HepG2 (cell line): ENCODE results near the gene KRT82. TPM values are rescaled to one million over a fixed set of nuclear protein-coding genes. Genes with fewer than 3 reads are reported as not detected.

Experiments
- ATAC-seq: fragments of 200-7000 bp; cut with Tn5 transposase; 3 replicates; pipeline ENCODE4 v1.9.1; 2020; ENCODE audit warnings: mild to moderate bottlenecking, moderate library complexity
- BruUV-seq: library from RNA; stranded (reverse); fragments of 400-500 nt; replicated peaks from 2 replicates; lab custom pipeline; 2021; lab: Mats Ljungman, UMichigan
- CTCF ChIA-PET: fragments of 300-600 bp; formaldehyde crosslinking; extraction: SDS; loops from one replicate; lab custom pipeline; 2021; ENCODE audit warnings: low total read pairs, inconsistent platforms, low intra/inter-chr PET ratio; lab: Yijun Ruan, JAX
- POLR2A ChIA-PET: fragments of 350-600 bp; sonication (Branson Sonifier 250); formaldehyde crosslinking; loops from one replicate; lab custom pipeline; 2020; ENCODE audit warnings: antibody characterized with exemption, inconsistent platforms; lab: Yijun Ruan, JAX
- DNase-seq: peaks from one replicate; pipeline ENCODE4 v3.0.0-alpha.2; 2015; ENCODE audit warnings: low spot score
- FAIRE-seq: peaks from 3 replicates; lab custom pipeline; 2011; peaks lifted over from hg19 to GRCh38; lab: Jason Lieb, UNC
- H2AFZ ChIP-seq: one replicate; pipeline ENCODE4 v1.6.1; 2011; ENCODE audit warnings: low read length, inconsistent platforms
- H3K27ac ChIP-seq: fragments of 300-600 bp; 3 replicates; pipeline ENCODE4 v1.8.0; 2011; ENCODE audit warnings: mixed run types, mild to moderate bottlenecking, mixed read lengths, low read length, inconsistent platforms; ENCODE audit not compliant: insufficient read depth; ENCODE audit errors: extremely low read length
- H3K27me3 ChIP-seq, 2 experiments: fragments of 200-600 bp in 1 of 2; 2 replicates in 1 of 2; 3 replicates in 1 of 2; pipeline versions ENCODE4 v1.6.0 to v1.8.0; 2011; ENCODE audit warnings: low read length in 2 of 2, mild to moderate bottlenecking in 2 of 2, moderate library complexity in 2 of 2, inconsistent platforms in 1 of 2; ENCODE audit not compliant: insufficient read depth in 2 of 2, control insufficient read depth in 1 of 2
- H3K36me3 ChIP-seq, 2 experiments: fragments of 200-600 bp in 1 of 2; replicated peaks in 1 of 2; 2 replicates in 1 of 2; 3 replicates in 1 of 2; pipeline versions ENCODE4 v1.5.1 to v1.8.0; 2011; ENCODE audit warnings: low read length in 2 of 2, inconsistent platforms in 1 of 2; ENCODE audit not compliant: insufficient read depth in 2 of 2, control insufficient read depth in 1 of 2
- H3K4me1 ChIP-seq: 2 replicates; pipeline ENCODE4 v1.5.1; 2012; ENCODE audit warnings: low read length, inconsistent platforms; ENCODE audit not compliant: insufficient read depth
- H3K4me2 ChIP-seq: 2 replicates; pipeline ENCODE4 v1.6.0; 2011; ENCODE audit warnings: low read depth, low read length, inconsistent platforms
- H3K4me3 ChIP-seq, 3 experiments: fragments of 200-600 bp in 1 of 3; sonication (generic), shearing (Covaris generic) in 1 of 3; replicated peaks in 1 of 3; 2 replicates each; pipeline ENCODE4 v1.5.1; 2011 to 2016; ENCODE audit warnings: low read length in 3 of 3, inconsistent platforms in 2 of 3, low read depth in 2 of 3, mild to moderate bottlenecking in 2 of 3, control low read depth in 1 of 3, mixed read lengths in 1 of 3; ENCODE audit not compliant: insufficient read depth in 1 of 3
- H3K79me2 ChIP-seq: one replicate; pipeline ENCODE4 v1.6.1; 2011; ENCODE audit warnings: low read length, inconsistent platforms; ENCODE audit not compliant: insufficient read depth
- H3K9ac ChIP-seq: 2 replicates; pipeline ENCODE4 v1.6.0; 2011; ENCODE audit warnings: mild to moderate bottlenecking, low read depth, low read length, inconsistent platforms; ENCODE audit not compliant: insufficient read depth
- H3K9me3 ChIP-seq: 2 replicates; pipeline ENCODE4 v1.5.1; 2012; ENCODE audit warnings: mild to moderate bottlenecking, low read length
- H4K20me1 ChIP-seq: 2 replicates; pipeline ENCODE4 v1.6.0; 2011; ENCODE audit warnings: inconsistent platforms, mild to moderate bottlenecking, low read length, moderate library complexity; ENCODE audit not compliant: insufficient read depth
- AFF4 ChIP-seq: sonication (generic); formaldehyde crosslinking; IDR thresholded peaks from 2 replicates; pipeline ENCODE4 v1.4.0; 2020; ENCODE audit warnings: missing genetic modification reagents
- ATF4 ChIP-seq, 2 experiments: fragments of 450-650 bp in 1 of 2; sonication (generic) in 1 of 2; formaldehyde crosslinking; IDR thresholded peaks; 2 replicates each; pipeline versions ENCODE4 v1.5.0 to v1.8.0; 2020 to 2022; ENCODE audit warnings: mild to moderate bottlenecking in 1 of 2, missing genetic modification reagents in 1 of 2
- CBX1 ChIP-seq: IDR thresholded peaks from one replicate; pipeline ENCODE4 v1.6.1; 2016; ENCODE audit warnings: antibody characterized with exemption, low read depth
- FOXO4 ChIP-seq: sonication (generic); formaldehyde crosslinking; conservative IDR thresholded peaks from 2 replicates; pipeline ENCODE4 v1.8.1; 2023; ENCODE audit warnings: missing genetic modification reagents
- LBX2 ChIP-seq: sonication (generic); formaldehyde crosslinking; IDR thresholded peaks from 2 replicates; pipeline ENCODE4 v1.5.0; 2020; ENCODE audit warnings: missing genetic modification reagents, mild to moderate bottlenecking, borderline replicate concordance
- MYPOP ChIP-seq: sonication (generic); formaldehyde crosslinking; IDR thresholded peaks from 2 replicates; pipeline ENCODE4 v1.8.1; 2023; ENCODE audit warnings: mild to moderate bottlenecking, moderate library complexity, missing genetic modification reagents
- ZBTB2 ChIP-seq: sonication (generic); formaldehyde crosslinking; IDR thresholded peaks from 2 replicates; pipeline ENCODE4 v1.8.0; 2022; ENCODE audit warnings: low read depth, missing genetic modification reagents
- ZC3H13 ChIP-seq: sonication (generic); formaldehyde crosslinking; IDR thresholded peaks from 2 replicates; pipeline ENCODE4 v1.8.1; 2023; ENCODE audit warnings: mild to moderate bottlenecking, missing genetic modification reagents, moderate library complexity
- ZNF24 ChIP-seq: fragments of 450-650 bp; IDR thresholded peaks from 2 replicates; pipeline ENCODE4 v1.6.1; 2017; ENCODE audit warnings: antibody characterized with exemption, mild to moderate bottlenecking
- ZNF326 ChIP-seq: sonication (generic); formaldehyde crosslinking; IDR thresholded peaks from 2 replicates; pipeline ENCODE4 v1.4.0; 2020; ENCODE audit warnings: missing genetic modification reagents, borderline replicate concordance
- ZNF501 ChIP-seq: sonication (generic); formaldehyde crosslinking; IDR thresholded peaks from 2 replicates; pipeline ENCODE4 v1.5.1; 2020; ENCODE audit warnings: mild to moderate bottlenecking, moderate library complexity, missing genetic modification reagents
- ZNF503 ChIP-seq: sonication (generic); formaldehyde crosslinking; IDR thresholded peaks from 2 replicates; pipeline ENCODE4 v1.4.0; 2020; ENCODE audit warnings: missing genetic modification reagents
- ZNF703 ChIP-seq: sonication (generic); formaldehyde crosslinking; IDR thresholded peaks from 2 replicates; pipeline ENCODE4 v1.5.1; 2020; ENCODE audit warnings: missing genetic modification reagents, mild to moderate bottlenecking, moderate library complexity, borderline replicate concordance
- WGBS: methylation state at CpG from one replicate; pipeline ENCODE4 v1.1.6; 2017; ENCODE audit warnings: low lambda C conversion rate; 5-methylcytosine and 5-hydroxymethylcytosine counted together
- in situ Hi-C: cut with HindIII; loops from 2 replicates; pipeline ENCODE4 v1.10.0; 2017; ENCODE audit warnings: low pct_unique_long_range_greater_than_20kb; ENCODE audit not compliant: extremely low pct_ligation_motif_present
- intact Hi-C: fragments of 100-400 bp; cut with micrococcal nuclease; formaldehyde crosslinking; loops from one replicate; pipeline ENCODE4 v1.10.0; 2022; ENCODE audit not compliant: unreplicated experiment
- polyA plus RNA-seq, 8 experiments: library from polyadenylated mRNA; depleted of rRNA in 3 of 8; stranded (reverse) in 7 of 8; unstranded in 1 of 8; fragments of >200 nt; fragmentation: Illumina TruSeq in 4 of 8; extraction: Trizol in 4 of 8; gene quantifications; 2 replicates each; pipeline versions ENCODE4 v1.2.1 to v1.2.3, GENCODE V29; 2011 to 2016; ENCODE audit warnings: low read depth in 4 of 8, missing spikeins in 1 of 8, mixed read lengths in 1 of 8; ENCODE audit not compliant: insufficient read depth in 1 of 8
- total RNA-seq, 5 experiments: library from RNA; depleted of rRNA; stranded (reverse); fragments of >200 nt; fragmentation: Illumina TruSeq; extraction: Trizol; gene quantifications; 2 replicates each; pipeline ENCODE4 v1.2.3, GENCODE V29; 2016; ENCODE audit warnings: low read depth in 1 of 5

KRT82 gene
- total and polyA plus RNA-seq, 2 of the 13 experiments (the other 11 are each of a cell fraction or from before 2014, with no cell fraction given), result not detected

- DNase-seq, result no peak
- FAIRE-seq, result no peak
- no TSS peak for BruUV-seq
- no peak overlapping the region for H3K27ac ChIP-seq
- no peak overlapping the region for H2AFZ ChIP-seq
- no peaks in the 10 kb centered on the region for H3K9me3 ChIP-seq
- WGBS, result 0% methylated on average over 3 of the region's 4 CpGs
- no peaks in the 10 kb centered on the region for H4K20me1 ChIP-seq
- in situ Hi-C loops, result no loop called here
- no peaks in the 10 kb centered on the region; a peak in 1 of 5 replicates for H3K27me3 ChIP-seq
- H3K36me3 ChIP-seq, result no peaks in the 10 kb centered on the region
- H3K4me1 ChIP-seq, result no peaks in the 10 kb centered on the region
- no peak overlapping the region for H3K9ac ChIP-seq
- ChIA-PET CTCF (no interaction called here), POLR2A (no interaction called here)
- ATAC-seq, result no peak
- intact Hi-C loops, result no loop called here
- no peak overlapping the region for H3K4me2 ChIP-seq
- no peak overlapping the region for H3K4me3 ChIP-seq
- no peaks in the 10 kb centered on the region for H3K79me2 ChIP-seq
- TF ChIP-seq ZNF501 (CRISPR knock-in tag) (no peak), CBX1 (no peak), AFF4 (CRISPR knock-in tag) (no peak), MYPOP (no peak), ZNF503 (CRISPR knock-in tag) (no peak), FOXO4 (CRISPR knock-in tag) (no peak), ZBTB2 (CRISPR knock-in tag) (no peak), ZNF703 (CRISPR knock-in tag) (no peak), ATF4 (CRISPR knock-in tag; IDR thresholded peaks at IDR 0.05) (no peak), ZNF326 (CRISPR knock-in tag) (no peak), ZNF24 (no peak), LBX2 (CRISPR knock-in tag) (no peak), ZC3H13 (CRISPR knock-in tag) (no peak)
Measured at GRCh38 chr12:52413202-52413601, 7.1 kb upstream of the KRT82 start.
